DMS114 treated with DMSO at 0.1 percent for 48 hours (cell line): ENCODE measurements around the gene SLC37A1.

ENCODE experiments used
- DNase-seq: peaks from one replicate; lab custom pipeline; 2025; ENCODE audit not compliant: unreplicated experiment; lab: John Stamatoyannopoulos, UW

The SLC37A1 gene

GRCh38 chr21:42558846-42559245 lies 45.2 kb downstream of the SLC37A1 start:
- no peak for DNase-seq

- no peak for DNase-seq
These were observed 45.7 kb downstream of the SLC37A1 start for GRCh38 chr21:42559326-42559725.

- DNase-seq = no peak
These were observed 47.0 kb downstream of the SLC37A1 start for GRCh38 chr21:42560517-42561179.

GRCh38 chr21:42561762-42562650 lies 48.4 kb downstream of the SLC37A1 start:
- DNase-seq = no peak

GRCh38 chr21:42562816-42563215 lies 49.2 kb downstream of the SLC37A1 start:
- no peak for DNase-seq

GRCh38 chr21:42563261-42563660 lies 49.6 kb downstream of the SLC37A1 start:
- DNase-seq = no peak

GRCh38 chr21:42563686-42564085 lies 50.0 kb downstream of the SLC37A1 start:
- DNase-seq = no peak

GRCh38 chr21:42564561-42564971 lies 50.9 kb downstream of the SLC37A1 start:
- DNase-seq = no peak

- DNase-seq = no peak
These were observed 51.7 kb downstream of the SLC37A1 start for GRCh38 chr21:42565206-42565810.

- DNase-seq = no peak
These were observed 52.4 kb downstream of the SLC37A1 start for GRCh38 chr21:42565886-42566523.

- DNase-seq = no peak
These were observed 53.0 kb downstream of the SLC37A1 start for GRCh38 chr21:42566524-42567213.

- DNase-seq = no peak
These were observed 53.5 kb downstream of the SLC37A1 start for GRCh38 chr21:42567214-42567555.

- no peak for DNase-seq
These were observed 54.2 kb downstream of the SLC37A1 start for GRCh38 chr21:42567861-42568260.

- DNase-seq = no peak
These were observed 54.7 kb downstream of the SLC37A1 start for GRCh38 chr21:42568376-42568775.

GRCh38 chr21:42568866-42569731 lies 55.4 kb downstream of the SLC37A1 start:
- no peak for DNase-seq

GRCh38 chr21:42569732-42570301 lies 56.2 kb downstream of the SLC37A1 start:
- no peak for DNase-seq

- no peak for DNase-seq
These were observed 56.7 kb downstream of the SLC37A1 start for GRCh38 chr21:42570362-42570761.

GRCh38 chr21:42570841-42571387 lies 57.3 kb downstream of the SLC37A1 start:
- no peak for DNase-seq

- DNase-seq = no peak
These were observed 57.9 kb downstream of the SLC37A1 start for GRCh38 chr21:42571391-42572150.
